ENCODE measurements around the gene CDT1.

DNA sequence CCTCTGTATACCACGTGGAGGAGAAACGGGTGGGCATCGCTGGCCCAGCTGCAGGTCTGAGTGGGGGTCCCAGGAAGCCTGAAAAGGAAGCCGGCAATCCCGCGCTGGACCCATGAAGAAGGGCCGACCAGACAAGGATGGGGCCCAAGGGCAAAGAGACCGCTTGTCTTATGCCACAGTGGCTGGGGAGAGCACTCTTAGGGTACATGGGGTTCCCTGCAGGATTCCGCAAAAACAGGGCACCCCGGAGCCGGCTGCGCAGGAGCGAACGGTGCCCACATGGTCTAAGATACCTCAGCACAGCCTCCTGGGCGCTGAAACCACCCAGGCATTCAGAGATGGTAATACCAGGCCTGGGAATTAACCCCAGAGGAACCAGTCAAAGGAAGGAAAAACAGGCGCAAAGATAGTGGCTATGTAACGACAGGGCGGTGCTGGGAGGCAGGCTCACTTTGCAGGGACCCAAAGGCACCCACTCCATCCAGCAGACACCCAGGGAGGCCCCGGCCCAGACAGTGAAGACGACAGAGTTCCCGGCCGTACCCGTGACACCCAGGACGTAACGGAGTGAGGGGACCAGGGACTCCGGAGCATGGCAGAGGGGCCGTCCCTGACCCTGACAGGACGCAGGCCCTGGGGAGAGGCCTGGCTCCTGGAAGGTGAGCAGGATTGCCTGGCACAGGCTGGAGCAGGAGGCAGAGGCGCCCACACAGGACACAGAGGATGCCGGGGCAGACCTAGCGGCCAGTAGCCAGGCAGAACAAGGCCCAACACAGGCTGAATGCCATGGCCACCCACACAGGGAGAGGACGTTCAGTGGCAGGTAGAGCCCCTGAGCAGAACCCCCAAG is 28.8 kb upstream of the CDT1 start:
- TF ChIP-seq, protein P1, sequence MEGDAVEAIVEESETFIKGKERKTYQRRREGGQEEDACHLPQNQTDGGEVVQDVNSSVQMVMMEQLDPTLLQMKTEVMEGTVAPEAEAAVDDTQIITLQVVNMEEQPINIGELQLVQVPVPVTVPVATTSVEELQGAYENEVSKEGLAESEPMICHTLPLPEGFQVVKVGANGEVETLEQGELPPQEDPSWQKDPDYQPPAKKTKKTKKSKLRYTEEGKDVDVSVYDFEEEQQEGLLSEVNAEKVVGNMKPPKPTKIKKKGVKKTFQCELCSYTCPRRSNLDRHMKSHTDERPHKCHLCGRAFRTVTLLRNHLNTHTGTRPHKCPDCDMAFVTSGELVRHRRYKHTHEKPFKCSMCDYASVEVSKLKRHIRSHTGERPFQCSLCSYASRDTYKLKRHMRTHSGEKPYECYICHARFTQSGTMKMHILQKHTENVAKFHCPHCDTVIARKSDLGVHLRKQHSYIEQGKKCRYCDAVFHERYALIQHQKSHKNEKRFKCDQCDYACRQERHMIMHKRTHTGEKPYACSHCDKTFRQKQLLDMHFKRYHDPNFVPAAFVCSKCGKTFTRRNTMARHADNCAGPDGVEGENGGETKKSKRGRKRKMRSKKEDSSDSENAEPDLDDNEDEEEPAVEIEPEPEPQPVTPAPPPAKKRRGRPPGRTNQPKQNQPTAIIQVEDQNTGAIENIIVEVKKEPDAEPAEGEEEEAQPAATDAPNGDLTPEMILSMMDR (IDR thresholded peaks at IDR 0.05), result no peak
- TF ChIP-seq POLR2A (IDR thresholded peaks at IDR 0.05), result no peak

All from Peyer's patch (tissue), 4 donors.